ENCODE results near the gene TPSD1.
"Not testable (repeated sequence)": the region's sequence is repeated elsewhere in the genome, so short reads cannot be mapped to it uniquely, and the experiment has no call there.

GRCh38 chr16:1236659-1237058, 19.2 kb upstream of the TPSD1 start:
- TF ChIP-seq NFE2L2 (conservative IDR thresholded peaks at IDR 0.05; ENCODE audit: low read length); POLR2A (IDR thresholded peaks at IDR 0.05; ENCODE audit: low read length); RAD21 (conservative IDR thresholded peaks at IDR 0.05 in 1 of 2, IDR thresholded peaks at IDR 0.05 in 1 of 2); CTCF (IDR thresholded peaks at IDR 0.05); ZFP36 (IDR thresholded peaks at IDR 0.05; ENCODE audit: borderline replicate concordance, partially characterized antibody); USF2 (IDR thresholded peaks at IDR 0.05); RNF2 (IDR thresholded peaks at IDR 0.05; ENCODE audit: borderline replicate concordance, low read depth); RCOR1 (IDR thresholded peaks at IDR 0.05; ENCODE audit: low read depth, low read length); BCL3 (IDR thresholded peaks at IDR 0.05); JUN (IDR thresholded peaks at IDR 0.05): not testable (repeated sequence)

All from A549 (cell line).